ENCODE data around the gene PODXL2. TPM values are rescaled to one million over a fixed set of nuclear protein-coding genes. Genes with fewer than 3 reads are reported as not detected.
A peak's percentile ranks its signal among the peaks of the same experiment; 100 is the strongest.

Gene PODXL2, protein sequence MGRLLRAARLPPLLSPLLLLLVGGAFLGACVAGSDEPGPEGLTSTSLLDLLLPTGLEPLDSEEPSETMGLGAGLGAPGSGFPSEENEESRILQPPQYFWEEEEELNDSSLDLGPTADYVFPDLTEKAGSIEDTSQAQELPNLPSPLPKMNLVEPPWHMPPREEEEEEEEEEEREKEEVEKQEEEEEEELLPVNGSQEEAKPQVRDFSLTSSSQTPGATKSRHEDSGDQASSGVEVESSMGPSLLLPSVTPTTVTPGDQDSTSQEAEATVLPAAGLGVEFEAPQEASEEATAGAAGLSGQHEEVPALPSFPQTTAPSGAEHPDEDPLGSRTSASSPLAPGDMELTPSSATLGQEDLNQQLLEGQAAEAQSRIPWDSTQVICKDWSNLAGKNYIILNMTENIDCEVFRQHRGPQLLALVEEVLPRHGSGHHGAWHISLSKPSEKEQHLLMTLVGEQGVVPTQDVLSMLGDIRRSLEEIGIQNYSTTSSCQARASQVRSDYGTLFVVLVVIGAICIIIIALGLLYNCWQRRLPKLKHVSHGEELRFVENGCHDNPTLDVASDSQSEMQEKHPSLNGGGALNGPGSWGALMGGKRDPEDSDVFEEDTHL
- 1 to 10 TPM in 1 of 2 donors, under 1 TPM in 1; 0.43 to 1.8 TPM for total RNA-seq

DNA sequence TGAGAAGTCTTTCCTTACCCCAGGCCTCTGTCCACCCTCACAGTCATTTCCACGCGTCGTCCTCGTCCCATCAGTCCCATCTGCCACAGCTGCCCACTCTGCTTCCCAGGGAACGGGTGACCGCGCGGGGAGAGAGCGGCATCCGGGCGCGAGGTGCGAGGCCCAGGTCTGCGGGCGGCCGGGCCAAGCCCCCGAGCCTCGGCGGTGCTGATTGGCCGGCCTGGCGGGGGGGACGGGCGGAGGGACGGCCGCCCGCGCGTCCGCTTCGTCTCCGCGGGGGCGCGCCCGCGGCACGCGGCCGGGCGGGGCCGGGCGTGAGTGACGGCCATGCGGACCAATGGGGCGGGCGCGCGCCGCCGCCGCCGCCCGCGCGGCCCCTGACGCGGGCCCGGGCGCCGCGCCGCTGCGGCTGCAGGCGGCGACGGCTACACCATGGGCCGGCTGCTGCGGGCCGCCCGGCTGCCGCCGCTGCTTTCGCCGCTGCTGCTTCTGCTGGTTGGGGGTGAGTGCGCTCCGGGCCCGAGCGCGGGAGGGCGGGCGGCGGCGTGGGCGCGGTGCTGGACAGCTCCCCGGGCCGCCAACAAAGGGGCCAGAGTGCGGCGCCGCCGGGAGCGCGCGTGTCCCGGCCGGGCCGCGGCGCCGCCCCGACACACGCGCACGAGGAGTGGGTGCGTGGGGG lies at the start of gene PODXL2:
PODXL2 (plus strand) TSS at position 398 of the 679 bp plus-strand sequence; CDS start at position 433, 35 bp downstream.
- peak; percentile 47 to 69 for ATAC-seq
- DNase-seq (ENCODE audit: low spot score in 2 of 2) = peak in 1 of 2 donors; percentile 32
- Mint-ChIP-seq H3K27ac (peak within 1 kb of the TSS in 1 of 2 donors; percentile 30), H3K9me3 (no peaks in the 10 kb centered on the region), H3K36me3 (peaks cover 0 to 4% of the 10 kb centered on the region in 2 donors)

DNA sequence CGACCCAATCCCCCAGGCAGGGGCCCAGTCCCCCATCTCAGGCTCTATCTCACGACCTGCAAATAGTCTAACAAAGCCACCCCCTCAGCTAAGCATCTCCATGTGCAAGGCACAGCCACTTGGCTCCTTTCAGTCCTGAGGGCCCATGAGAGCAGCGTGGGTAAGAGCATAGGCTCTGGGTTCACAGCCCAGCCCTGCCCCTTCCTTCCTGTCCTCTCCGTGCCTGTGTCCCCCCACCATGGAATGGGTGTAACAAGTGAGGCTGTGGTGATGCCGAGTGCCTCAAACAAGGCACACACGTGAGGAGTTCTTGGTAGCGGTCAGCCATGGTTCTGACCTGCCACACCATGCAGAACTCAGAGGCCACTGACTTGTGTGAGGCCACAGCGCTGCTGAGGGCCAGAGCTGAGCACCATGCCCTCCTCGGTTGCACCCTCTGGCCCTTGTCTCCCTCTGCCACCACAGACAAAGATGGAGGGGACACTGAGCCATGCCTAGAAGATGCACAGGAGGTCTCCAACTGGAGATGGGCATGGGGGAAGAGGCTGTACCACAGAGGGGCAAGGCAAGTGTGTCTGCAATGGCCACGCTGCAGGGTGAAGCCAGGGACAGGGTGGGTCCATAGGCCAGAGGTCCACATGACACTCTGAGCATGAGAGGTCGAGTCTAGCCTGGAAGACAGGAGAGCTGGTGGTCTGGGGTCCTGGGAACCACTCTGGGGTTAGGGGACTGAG lies 48.5 kb upstream of the PODXL2 start:
- DNase-seq (ENCODE audit: low spot score in 2 of 2) = no peak
- no peak for ATAC-seq
- Mint-ChIP-seq H3K36me3 (no peaks in the 10 kb centered on the region), H3K27ac (peak overlapping the region; percentile 75 to 77), H3K9me3 (no peaks in the 10 kb centered on the region)

DNA sequence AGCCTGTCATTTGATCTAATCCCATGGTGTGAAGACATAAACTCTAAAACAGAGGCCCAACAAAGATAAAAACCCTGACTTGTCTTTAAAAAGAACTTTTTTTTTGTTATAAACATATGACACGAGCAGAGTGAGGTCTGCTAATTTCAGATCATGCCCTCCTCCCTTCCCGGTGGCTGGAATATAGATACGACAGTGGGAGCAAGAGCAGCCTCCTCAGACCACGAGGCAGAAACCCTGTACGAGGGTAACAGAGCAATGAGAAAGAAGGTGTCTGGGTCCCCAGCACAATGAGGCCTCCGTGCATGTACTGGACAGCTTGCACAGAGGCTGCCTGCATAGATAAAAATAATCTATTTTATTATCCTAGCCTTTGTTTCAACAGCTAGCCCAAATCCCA lies 44.3 kb upstream of the PODXL2 start:
- Mint-ChIP-seq H3K36me3 (no peaks in the 10 kb centered on the region), H3K9me3 (no peaks in the 10 kb centered on the region), H3K27ac (peak overlapping the region in 1 of 2 donors; percentile 95)
- DNase-seq (ENCODE audit: low spot score in 2 of 2) = no peak
- no peak for ATAC-seq

DNA sequence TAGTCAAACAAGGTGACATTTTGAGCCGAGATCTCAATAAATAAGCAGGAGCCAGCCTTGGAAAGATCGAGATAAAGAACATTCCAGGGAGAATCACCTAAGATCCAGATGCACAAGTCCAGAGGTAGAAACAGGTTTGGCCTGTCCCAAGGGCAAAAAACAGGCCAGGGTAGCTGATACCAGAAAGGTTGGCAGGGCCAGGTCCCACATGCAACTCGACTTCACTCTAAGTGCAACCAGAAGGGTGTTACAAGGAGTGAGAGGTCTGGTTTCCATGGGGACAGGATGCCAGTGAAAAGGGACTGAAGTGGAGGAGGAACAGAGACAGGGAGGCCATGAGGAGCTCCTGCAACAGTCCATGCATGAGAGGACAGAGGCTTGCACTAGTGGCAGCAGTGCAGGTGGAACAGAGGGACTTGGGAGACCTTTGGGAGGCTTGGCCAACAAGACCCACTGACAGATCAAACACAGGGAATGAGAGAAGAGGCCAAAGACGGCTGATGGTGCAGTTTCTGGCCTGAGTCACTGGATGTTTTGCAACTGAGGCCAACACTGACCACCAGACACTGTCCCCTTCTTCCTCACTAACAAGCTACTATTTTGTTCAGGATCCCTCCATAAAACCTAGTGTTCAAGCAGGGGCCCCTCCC lies 43.7 kb upstream of the PODXL2 start:
- Mint-ChIP-seq H3K9me3 (no peaks in the 10 kb centered on the region), H3K36me3 (no peaks in the 10 kb centered on the region), H3K27ac (no peak overlapping the region)
- DNase-seq (ENCODE audit: low spot score in 2 of 2) (no peak), ATAC-seq (no peak)

DNA sequence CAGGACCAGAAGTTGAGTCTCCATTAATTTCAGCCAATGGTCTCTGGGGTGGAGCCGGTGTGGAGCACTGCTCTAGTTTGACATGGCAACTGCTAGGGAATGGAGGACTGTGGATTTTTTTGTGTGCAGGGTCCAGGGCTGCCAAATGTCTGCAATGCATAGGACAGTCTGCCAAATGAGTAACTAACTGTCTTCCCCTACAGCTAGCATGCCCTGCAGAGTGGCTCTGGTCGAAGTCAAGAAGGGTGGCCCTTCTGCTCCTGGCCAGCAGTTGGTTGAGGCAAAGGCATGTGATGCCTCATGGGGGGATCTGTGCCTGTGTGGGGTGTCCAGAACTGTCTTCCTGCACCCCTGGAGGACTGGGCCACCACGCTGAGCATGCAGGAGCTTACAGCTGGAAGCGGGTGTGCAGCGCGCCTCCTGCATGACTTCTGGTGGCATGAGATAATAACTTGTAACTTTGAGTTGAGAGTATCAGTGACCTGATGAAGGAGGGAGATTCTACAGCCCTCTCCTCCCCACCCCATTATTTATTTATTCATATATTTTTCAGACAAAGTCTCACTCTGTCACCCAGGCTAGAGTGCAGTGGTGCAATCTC lies 43.1 kb upstream of the PODXL2 start:
- DNase-seq (ENCODE audit: low spot score in 2 of 2) (no peak), ATAC-seq (no peak)
- no peaks in the 10 kb centered on the region for H3K36me3 Mint-ChIP-seq
- no peaks in the 10 kb centered on the region for H3K9me3 Mint-ChIP-seq
- peak overlapping the region in 1 of 2 donors; percentile 46 for H3K27ac Mint-ChIP-seq

DNA sequence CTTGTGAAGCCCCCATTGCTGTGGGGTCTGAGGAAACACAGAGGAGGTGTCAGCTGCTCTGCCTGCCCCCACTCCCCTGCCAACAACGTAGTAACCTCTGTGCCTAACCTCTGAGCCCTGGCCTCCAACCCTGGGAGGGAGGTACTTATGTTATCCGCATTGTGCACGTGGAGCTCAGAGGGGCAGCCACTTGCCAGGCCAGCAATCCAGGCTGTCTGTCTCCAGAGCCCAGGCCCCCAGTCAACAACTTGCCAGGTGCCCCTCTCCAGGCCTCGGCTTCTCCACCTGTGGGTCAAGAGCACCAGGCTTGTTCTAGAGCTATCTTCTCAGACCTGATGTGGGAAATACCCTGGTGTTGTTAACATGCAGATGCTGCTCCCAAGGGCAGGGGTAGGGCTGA lies 41.1 kb upstream of the PODXL2 start:
- DNase-seq (ENCODE audit: low spot score in 2 of 2) (no peak), ATAC-seq (no peak)
- Mint-ChIP-seq H3K36me3 (peaks cover 0 to 5% of the 10 kb centered on the region in 2 donors), H3K9me3 (no peaks in the 10 kb centered on the region), H3K27ac (no peak overlapping the region)

DNA sequence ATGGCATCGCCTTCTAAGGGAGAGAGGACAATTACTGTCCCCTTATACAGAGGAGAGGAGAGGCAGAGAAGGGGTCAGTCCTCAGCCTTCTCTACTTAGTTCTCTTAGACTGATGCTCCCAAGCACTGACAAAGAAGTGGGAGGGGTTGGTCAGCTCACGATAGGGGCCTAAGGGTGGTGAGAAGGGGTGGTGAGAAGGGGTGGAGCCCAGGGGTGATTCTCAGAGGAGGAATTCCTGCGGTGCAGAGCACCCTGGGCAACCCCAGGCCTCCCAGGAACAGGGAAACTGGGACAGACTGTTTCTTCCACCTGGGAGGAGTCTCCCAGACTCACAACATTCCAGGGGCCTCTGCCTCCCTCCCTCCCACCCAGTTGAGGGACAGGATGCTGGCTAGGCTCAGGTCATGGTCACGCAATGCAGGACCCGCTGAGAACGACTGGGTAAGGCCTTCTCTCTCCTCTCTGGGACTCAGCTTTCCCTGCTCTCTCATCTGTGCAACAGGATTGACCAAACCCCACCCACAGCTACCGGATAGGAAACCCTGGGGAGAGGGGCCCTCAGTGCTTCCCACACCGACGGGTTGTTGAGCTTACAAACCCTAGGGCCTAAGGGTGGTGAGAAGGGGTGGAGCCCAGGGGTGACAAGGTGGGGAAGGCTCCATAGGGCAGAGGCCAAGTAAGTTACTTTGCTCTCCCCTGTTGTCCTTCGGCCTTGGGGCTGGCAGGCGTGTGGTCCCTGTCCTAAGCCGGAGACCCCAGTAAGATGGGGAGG lies 40.0 kb upstream of the PODXL2 start:
- H3K9me3 Mint-ChIP-seq = no peaks in the 10 kb centered on the region
- ATAC-seq = no peak
- peak overlapping the region; percentile 82 to 87 for H3K27ac Mint-ChIP-seq
- peak in 1 of 2 donors; percentile 27 for DNase-seq (ENCODE audit: low spot score in 2 of 2)
- H3K36me3 Mint-ChIP-seq = peaks cover 0 to 5% of the 10 kb centered on the region in 2 donors

DNA sequence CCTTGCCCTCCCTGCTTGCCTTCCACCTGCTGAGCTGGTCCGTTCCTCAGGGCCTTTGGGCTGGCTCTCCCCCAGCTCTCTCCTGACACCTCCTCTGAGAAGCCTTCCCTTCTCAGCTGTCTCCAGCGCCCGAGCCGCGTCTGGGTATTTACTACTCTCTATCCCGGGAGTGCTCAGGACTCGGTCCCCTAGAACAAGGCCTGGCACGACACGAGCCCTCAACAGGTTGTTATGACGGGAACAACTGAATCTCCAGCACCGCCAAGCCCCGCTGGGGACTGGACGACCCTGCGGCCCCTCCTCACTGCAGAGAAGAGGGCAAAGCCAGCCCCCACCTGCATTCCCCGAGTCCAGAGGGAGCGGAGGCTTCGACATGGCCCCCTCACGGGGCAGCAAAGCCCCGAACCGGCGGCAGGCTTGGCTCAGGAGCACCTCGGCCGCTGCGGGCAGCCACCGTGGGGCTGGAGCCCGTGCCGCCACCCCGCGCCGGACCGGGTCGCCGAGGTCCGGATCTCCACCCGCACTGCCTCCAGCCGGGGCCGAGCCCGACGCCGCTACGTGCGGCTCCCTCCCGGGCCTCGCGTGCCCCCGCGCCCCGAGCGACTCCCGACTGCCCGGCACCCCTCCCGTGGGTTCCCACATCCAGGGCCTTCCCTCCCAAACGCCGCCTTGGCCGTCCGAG lies 39.2 kb upstream of the PODXL2 start:
- peak overlapping the region; percentile 82 to 87 for H3K27ac Mint-ChIP-seq
- DNase-seq (ENCODE audit: low spot score in 2 of 2) (peak in 1 of 2 donors; percentile 24), ATAC-seq (no peak)
- H3K36me3 Mint-ChIP-seq = peaks cover 0 to 5% of the 10 kb centered on the region in 2 donors
- H3K9me3 Mint-ChIP-seq = no peaks in the 10 kb centered on the region

DNA sequence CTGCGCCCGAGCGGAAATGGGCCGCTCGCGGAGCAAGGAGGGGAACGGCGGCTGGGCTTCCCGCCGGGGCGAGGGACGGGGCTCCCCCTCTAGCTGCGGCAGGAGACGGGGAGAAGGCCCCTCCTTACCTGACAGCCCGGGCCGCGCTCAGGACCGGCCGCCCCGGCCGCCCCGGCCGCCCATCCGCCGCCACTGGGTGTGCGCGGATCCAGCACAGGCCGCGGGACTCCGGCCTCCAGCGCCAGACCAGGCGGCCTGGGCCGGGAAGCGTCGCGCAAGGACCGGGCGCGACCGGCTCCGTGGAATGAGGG lies 38.7 kb upstream of the PODXL2 start:
- H3K36me3 Mint-ChIP-seq = peaks cover 0 to 5% of the 10 kb centered on the region in 2 donors
- DNase-seq (ENCODE audit: low spot score in 2 of 2) = peak; percentile 46 to 70
- H3K27ac Mint-ChIP-seq = peak overlapping the region in 1 of 2 donors; percentile 99
- no peaks in the 10 kb centered on the region for H3K9me3 Mint-ChIP-seq
- peak; percentile 35 to 42 for ATAC-seq

DNA sequence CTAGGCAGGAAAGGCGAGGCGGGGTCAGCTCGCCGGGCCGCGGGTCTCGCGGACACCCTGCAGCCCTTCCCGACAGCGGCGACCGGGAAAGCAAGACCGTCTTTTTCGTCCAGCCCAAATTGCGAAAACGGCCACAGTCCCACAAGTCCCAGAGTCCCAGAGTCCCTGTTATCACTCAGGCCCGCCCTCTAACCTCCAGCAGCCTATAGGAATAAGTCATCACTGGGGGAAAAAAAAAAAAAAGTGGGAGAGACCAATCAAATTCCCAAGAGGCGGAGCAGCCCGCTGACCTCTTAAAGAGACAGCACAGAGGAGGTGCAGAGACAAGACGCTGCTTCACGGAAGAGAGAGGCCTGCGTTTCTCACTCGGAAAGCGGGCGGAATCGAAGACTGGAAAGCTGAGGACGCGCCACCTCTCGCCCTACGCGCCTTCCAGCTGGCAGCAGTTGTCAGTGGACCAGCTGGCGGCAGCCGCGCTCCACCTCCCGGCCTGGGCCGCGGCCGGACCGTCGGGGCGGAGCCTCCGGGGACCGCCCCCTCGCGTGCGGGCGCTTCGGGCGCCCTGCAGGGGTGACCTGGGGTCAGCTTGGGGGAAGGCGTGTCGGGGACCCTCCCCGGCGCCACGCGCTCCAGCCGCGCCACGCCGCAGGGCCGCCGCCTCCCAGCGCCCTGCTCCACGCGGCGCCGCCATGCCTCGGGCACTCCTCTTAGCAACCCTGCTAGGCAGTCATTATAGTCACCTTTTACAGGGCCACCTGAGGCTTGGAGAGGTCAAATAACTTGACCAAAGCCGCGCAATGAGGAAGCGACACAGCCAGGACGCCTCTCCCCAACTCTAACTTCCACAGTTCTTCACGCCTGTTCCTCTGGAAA lies 38.2 kb upstream of the PODXL2 start, which contains the start of gene TPRA1:
TPRA1 (minus strand) TSS at position 141 of the 873 bp plus-strand sequence. CDS start 10,587 bp downstream, outside the sequence.
- ATAC-seq (peak; percentile 84 to 91), DNase-seq (ENCODE audit: low spot score in 2 of 2) (peak; percentile 73 to 92)
- peaks cover 0 to 5% of the 10 kb centered on the region in 2 donors for H3K36me3 Mint-ChIP-seq
- no peaks in the 10 kb centered on the region for H3K9me3 Mint-ChIP-seq
- peak within 1 kb of the TSS; percentile 97 to 99 for H3K27ac Mint-ChIP-seq

DNA sequence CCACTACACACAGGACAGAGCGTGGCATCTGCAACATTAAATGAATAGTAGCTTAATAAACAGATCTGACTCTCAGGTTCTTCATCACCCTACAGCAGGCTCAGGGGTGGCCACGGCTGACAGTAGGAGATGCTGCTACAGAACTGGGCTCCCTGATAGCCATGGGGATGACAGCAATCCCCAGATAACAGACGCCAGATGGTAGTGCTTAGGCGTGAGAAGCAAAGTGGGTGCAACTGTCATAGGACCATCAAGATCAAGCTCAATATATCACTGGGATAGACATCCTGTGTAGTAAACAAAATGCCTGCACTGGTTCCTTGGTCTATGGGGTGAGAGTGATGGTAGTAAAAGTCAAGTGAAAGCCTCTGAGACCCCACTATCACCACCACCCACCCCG lies 35.8 kb upstream of the PODXL2 start:
- peaks cover 4 to 5% of the 10 kb centered on the region in 2 donors for H3K36me3 Mint-ChIP-seq
- no peak for ATAC-seq
- no peak for DNase-seq (ENCODE audit: low spot score in 2 of 2)
- H3K27ac Mint-ChIP-seq = no peak overlapping the region
- no peaks in the 10 kb centered on the region for H3K9me3 Mint-ChIP-seq

DNA sequence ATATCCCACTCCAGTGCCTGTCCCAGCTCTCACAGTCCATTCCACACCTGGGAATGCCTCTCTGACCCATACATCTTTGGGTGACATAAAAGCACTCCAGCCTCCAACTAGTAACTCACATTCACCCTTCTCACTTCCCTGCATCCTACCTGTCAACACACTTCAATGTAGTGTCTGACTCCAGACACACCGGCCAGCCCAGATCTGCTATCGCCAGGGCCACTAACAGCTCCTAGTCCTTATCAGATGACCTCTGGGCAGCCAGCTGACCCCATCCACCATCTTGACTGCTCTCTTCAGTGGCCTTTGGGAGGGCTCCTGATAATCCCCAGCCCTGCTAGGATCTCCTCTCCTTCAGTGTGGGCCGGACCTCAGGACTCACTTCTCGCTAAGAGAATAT lies 33.7 kb upstream of the PODXL2 start:
- H3K27ac Mint-ChIP-seq = no peak overlapping the region
- ATAC-seq (no peak), DNase-seq (ENCODE audit: low spot score in 2 of 2) (no peak)
- H3K36me3 Mint-ChIP-seq = peaks cover 18 to 21% of the 10 kb centered on the region in 2 donors
- H3K9me3 Mint-ChIP-seq = no peaks in the 10 kb centered on the region

DNA sequence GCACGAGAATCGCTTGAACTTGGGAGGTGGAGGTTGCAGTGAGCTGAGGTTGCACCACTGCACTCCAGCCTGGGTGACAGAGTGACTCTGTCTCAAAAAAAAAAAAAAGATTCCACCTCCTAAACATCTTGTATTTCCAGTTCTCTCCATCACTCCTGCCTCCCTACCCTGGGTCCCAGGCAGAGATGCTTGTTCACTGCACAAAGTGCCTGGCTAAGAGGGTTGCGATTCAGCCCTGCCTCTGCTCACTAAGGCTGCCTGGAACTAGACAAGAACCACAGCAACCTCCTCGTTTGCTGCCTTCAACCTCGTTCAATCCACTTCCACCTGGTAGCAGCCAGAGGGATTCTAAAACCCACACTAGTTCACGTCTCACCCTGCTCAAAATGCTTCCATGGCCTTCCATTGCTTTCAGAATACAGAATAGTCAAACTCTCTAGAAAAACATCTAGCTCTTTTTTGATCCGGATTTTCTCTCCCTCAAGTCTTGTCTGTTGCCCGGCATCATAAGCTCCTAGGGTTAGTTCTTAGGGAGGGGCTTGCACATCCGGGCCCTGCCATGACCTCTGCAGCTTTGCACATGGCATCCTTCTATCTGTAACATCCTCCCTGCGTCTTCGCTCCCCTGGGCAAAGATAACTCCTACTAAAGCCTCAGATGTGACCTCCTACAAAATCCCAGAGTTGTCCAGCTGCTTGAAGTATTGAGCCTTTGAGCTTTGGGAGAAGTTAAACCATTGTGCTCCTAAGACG lies 31.8 kb upstream of the PODXL2 start:
- Mint-ChIP-seq H3K9me3 (no peaks in the 10 kb centered on the region), H3K27ac (peak overlapping the region; percentile 93 to 96), H3K36me3 (peaks cover 23 to 37% of the 10 kb centered on the region in 2 donors)
- ATAC-seq = no peak
- no peak for DNase-seq (ENCODE audit: low spot score in 2 of 2)

Measured in activated naive CD4-positive, alpha-beta T cell treated with anti-CD3 and anti-CD28 coated beads, Interleukin-2, amount 50 U/mL, for 72 hours (primary cell).